Measurements from ENCODE around the gene THSD7A.

THSD7A gene
- 0 to 0.27 (median 0) reads per million in 4 experiments for total RNA-seq

GRCh38 chr7:11831736-11832495, at the start of gene THSD7A:
Gene THSD7A (minus strand): TSS chr7:11832198. CDS start chr7:11831946, 252 bp downstream.
- DNase-seq = no peak

- no peak for DNase-seq
Observed at GRCh38 chr7:11881680-11882079, 49.7 kb upstream of the THSD7A start.

GRCh38 chr7:11875635-11876034, 43.6 kb upstream of the THSD7A start:
- DNase-seq = no peak

GRCh38 chr7:11865671-11866070, 33.7 kb upstream of the THSD7A start:
- no peak for DNase-seq

- no peak for DNase-seq
Observed at GRCh38 chr7:11858622-11859302, 26.8 kb upstream of the THSD7A start.

GRCh38 chr7:11858026-11858425, 26.0 kb upstream of the THSD7A start:
- DNase-seq = no peak

- DNase-seq = no peak
Observed at GRCh38 chr7:11848251-11848650, 16.3 kb upstream of the THSD7A start.

- no peak for DNase-seq
Observed at GRCh38 chr7:11847336-11847735, 15.3 kb upstream of the THSD7A start.

GRCh38 chr7:11846361-11846955, 14.5 kb upstream of the THSD7A start:
- no peak for DNase-seq

GRCh38 chr7:11843113-11843765, 11.2 kb upstream of the THSD7A start:
- no peak for DNase-seq

- no peak for DNase-seq
Observed at GRCh38 chr7:11841657-11842056, 9.7 kb upstream of the THSD7A start.

- DNase-seq = no peak
Observed at GRCh38 chr7:11835260-11835659, 3.3 kb upstream of the THSD7A start.

GRCh38 chr7:11833431-11833830, 1.4 kb upstream of the THSD7A start:
- DNase-seq = no peak

- DNase-seq = no peak
Observed at GRCh38 chr7:11831156-11831735, 752 bp downstream of the THSD7A start.

GRCh38 chr7:11830582-11831155, 1.3 kb downstream of the THSD7A start:
- no peak for DNase-seq

- no peak for DNase-seq
Observed at GRCh38 chr7:11829954-11830353, 2.0 kb downstream of the THSD7A start.

GRCh38 chr7:11819947-11820346, 12.1 kb downstream of the THSD7A start:
- no peak for DNase-seq

- DNase-seq = no peak
Observed at GRCh38 chr7:11819271-11819670, 12.7 kb downstream of the THSD7A start.

- no peak for DNase-seq
Observed at GRCh38 chr7:11818281-11818680, 13.7 kb downstream of the THSD7A start.

GRCh38 chr7:11817111-11817740, 14.8 kb downstream of the THSD7A start:
- DNase-seq = no peak

- no peak for DNase-seq
Observed at GRCh38 chr7:11811709-11812108, 20.3 kb downstream of the THSD7A start.

- no peak for DNase-seq
Observed at GRCh38 chr7:11810043-11810625, 21.9 kb downstream of the THSD7A start.
